Measurements from ENCODE around the gene NOP16. TPM values are rescaled to one million over a fixed set of nuclear protein-coding genes. Genes with fewer than 3 reads are reported as not detected.

Gene NOP16
- total RNA-seq, 1 donor from 2014 or later: 46.3 TPM

DNA sequence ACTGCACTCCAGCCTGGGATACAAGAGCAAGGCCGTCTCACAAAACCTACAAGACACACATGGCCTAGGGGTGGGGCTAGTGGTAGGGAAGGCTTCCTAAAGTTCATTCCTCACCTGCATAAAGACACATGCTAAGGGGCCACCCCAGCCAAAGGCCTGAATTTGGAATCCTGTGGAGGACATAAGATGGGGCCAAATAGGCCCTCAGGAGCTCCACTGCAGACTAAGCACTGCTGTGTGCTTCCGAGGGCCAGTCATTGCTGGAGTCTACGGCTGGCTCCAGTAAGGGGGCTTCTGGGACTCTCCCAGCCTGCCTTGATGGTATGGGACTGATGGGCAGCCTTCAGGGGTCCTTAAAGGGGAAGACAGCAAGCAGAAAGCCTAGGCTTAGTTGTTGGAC, 5.7 kb downstream of the NOP16 start:
- Histone ChIP-seq H4K20me1 (ENCODE audit: insufficient read depth, low read length) (peaks cover 44% of the 10 kb centered on the region), H3K27ac (ENCODE audit: low read depth, low read length) (no peak overlapping the region), H2AFZ (ENCODE audit: low read depth, low read length) (no peak overlapping the region), H3K36me3 (ENCODE audit: insufficient read depth, low read length) (peaks cover 27% of the 10 kb centered on the region), H3K79me2 (ENCODE audit: insufficient read depth, low read length) (peaks cover 36% of the 10 kb centered on the region), H3K27me3 (ENCODE audit: insufficient read depth, low read length) (no peaks in the 10 kb centered on the region), H3K4me3 (ENCODE audit: insufficient read depth, low read depth, low read length) (no peak overlapping the region), H3K9ac (ENCODE audit: low read length) (no peak overlapping the region), H3K9me3 (ENCODE audit: insufficient read depth, low read depth, low read length) (no peaks in the 10 kb centered on the region), H3K4me2 (ENCODE audit: low read length) (no peak overlapping the region), H3K4me1 (ENCODE audit: insufficient read depth, low read length) (peaks cover 11% of the 10 kb centered on the region)
- Mint-ChIP-seq H3K27ac (ENCODE audit: unreplicated experiment) (no peak overlapping the region), H3K4me1 (ENCODE audit: low read depth, unreplicated experiment) (peaks cover 4% of the 10 kb centered on the region), H3K36me3 (ENCODE audit: low read depth, unreplicated experiment) (peaks cover 15% of the 10 kb centered on the region), H3K4me3 (ENCODE audit: unreplicated experiment) (no peak overlapping the region), H3K9me3 (ENCODE audit: unreplicated experiment) (no peaks in the 10 kb centered on the region), H3K27me3 (ENCODE audit: low read depth, unreplicated experiment) (no peaks in the 10 kb centered on the region)
- no peak for TF ChIP-seq CTCF (IDR thresholded peaks at IDR 0.05; ENCODE audit: insufficient read depth, low read depth, low read length)
- TF ChIP-seq EZH2 (IDR thresholded peaks at IDR 0.05; ENCODE audit: insufficient read depth, low read length): no peak
- DNase-seq (ENCODE audit: low read depth) (no peak), FAIRE-seq (no peak)

DNA sequence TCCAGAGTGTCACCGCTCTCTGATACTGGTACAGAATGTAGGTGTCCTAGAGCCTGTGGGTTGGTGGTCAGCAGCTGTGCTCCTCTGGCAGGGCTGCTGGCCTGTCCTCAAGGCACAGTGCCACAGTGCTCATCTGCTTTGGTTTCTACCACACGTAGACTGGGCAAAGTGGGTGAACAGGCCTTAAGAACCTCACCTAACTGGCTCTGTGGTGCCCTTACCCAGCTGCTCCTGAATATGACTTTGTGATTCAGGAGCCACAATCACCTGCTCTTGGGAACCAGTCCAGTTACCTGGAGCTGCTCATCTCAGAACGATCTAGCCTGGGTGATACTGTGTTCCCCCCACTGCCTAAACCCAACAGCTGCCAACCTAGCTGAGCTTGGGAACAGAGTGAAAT, 6.4 kb downstream of the NOP16 start:
- Mint-ChIP-seq H3K4me3 (ENCODE audit: unreplicated experiment) (no peak overlapping the region), H3K27ac (ENCODE audit: unreplicated experiment) (no peak overlapping the region), H3K4me1 (ENCODE audit: low read depth, unreplicated experiment) (peaks cover 4% of the 10 kb centered on the region), H3K9me3 (ENCODE audit: unreplicated experiment) (no peaks in the 10 kb centered on the region), H3K36me3 (ENCODE audit: low read depth, unreplicated experiment) (peaks cover 15% of the 10 kb centered on the region), H3K27me3 (ENCODE audit: low read depth, unreplicated experiment) (no peaks in the 10 kb centered on the region)
- Histone ChIP-seq H3K4me2 (ENCODE audit: low read length) (no peak overlapping the region), H3K79me2 (ENCODE audit: insufficient read depth, low read length) (peaks cover 28% of the 10 kb centered on the region), H3K27ac (ENCODE audit: low read depth, low read length) (no peak overlapping the region), H3K36me3 (ENCODE audit: insufficient read depth, low read length) (peaks cover 27% of the 10 kb centered on the region), H4K20me1 (ENCODE audit: insufficient read depth, low read length) (peaks cover 36% of the 10 kb centered on the region), H2AFZ (ENCODE audit: low read depth, low read length) (no peak overlapping the region), H3K4me3 (ENCODE audit: insufficient read depth, low read depth, low read length) (no peak overlapping the region), H3K27me3 (ENCODE audit: insufficient read depth, low read length) (no peaks in the 10 kb centered on the region), H3K9ac (ENCODE audit: low read length) (no peak overlapping the region), H3K4me1 (ENCODE audit: insufficient read depth, low read length) (peaks cover 3% of the 10 kb centered on the region), H3K9me3 (ENCODE audit: insufficient read depth, low read depth, low read length) (no peaks in the 10 kb centered on the region)
- FAIRE-seq (no peak), DNase-seq (ENCODE audit: low read depth) (no peak)
- TF ChIP-seq EZH2 (IDR thresholded peaks at IDR 0.05; ENCODE audit: insufficient read depth, low read length) (no peak), CTCF (IDR thresholded peaks at IDR 0.05; ENCODE audit: insufficient read depth, low read depth, low read length) (no peak)

- Histone ChIP-seq H3K4me2 (ENCODE audit: low read length) (no peak overlapping the region), H3K36me3 (ENCODE audit: insufficient read depth, low read length) (peaks cover 27% of the 10 kb centered on the region), H3K4me1 (ENCODE audit: insufficient read depth, low read length) (no peaks in the 10 kb centered on the region), H4K20me1 (ENCODE audit: insufficient read depth, low read length) (peaks cover 31% of the 10 kb centered on the region), H3K9me3 (ENCODE audit: insufficient read depth, low read depth, low read length) (no peaks in the 10 kb centered on the region), H3K79me2 (ENCODE audit: insufficient read depth, low read length) (peaks cover 23% of the 10 kb centered on the region), H3K4me3 (ENCODE audit: insufficient read depth, low read depth, low read length) (no peak overlapping the region), H3K27me3 (ENCODE audit: insufficient read depth, low read length) (no peaks in the 10 kb centered on the region), H3K27ac (ENCODE audit: low read depth, low read length) (no peak overlapping the region), H3K9ac (ENCODE audit: low read length) (no peak overlapping the region), H2AFZ (ENCODE audit: low read depth, low read length) (no peak overlapping the region)
- Mint-ChIP-seq H3K9me3 (ENCODE audit: unreplicated experiment) (no peaks in the 10 kb centered on the region), H3K27ac (ENCODE audit: unreplicated experiment) (no peak overlapping the region), H3K4me3 (ENCODE audit: unreplicated experiment) (no peak overlapping the region), H3K27me3 (ENCODE audit: low read depth, unreplicated experiment) (no peaks in the 10 kb centered on the region), H3K4me1 (ENCODE audit: low read depth, unreplicated experiment) (no peaks in the 10 kb centered on the region), H3K36me3 (ENCODE audit: low read depth, unreplicated experiment) (peaks cover 15% of the 10 kb centered on the region)
- FAIRE-seq: no peak
- DNase-seq (ENCODE audit: low read depth): no peak
- TF ChIP-seq EZH2 (IDR thresholded peaks at IDR 0.05; ENCODE audit: insufficient read depth, low read length) (no peak), CTCF (IDR thresholded peaks at IDR 0.05; ENCODE audit: insufficient read depth, low read depth, low read length) (no peak)
Measured at GRCh38 chr5:176381423-176381822, 7.0 kb downstream of the NOP16 start.
